GM10847 (cell line): ENCODE data around the gene CTNNA1.

Source experiments
- POLR2A ChIP-seq: IDR thresholded peaks from 2 replicates; pipeline ENCODE4 v1.6.1; 2011; ENCODE audit not compliant: insufficient read length; ENCODE audit errors: extremely low read depth

CTNNA1 gene

GRCh38 chr5:138872841-138873465, 119.7 kb downstream of the CTNNA1 start:
- no peak for TF ChIP-seq POLR2A

GRCh38 chr5:138873466-138874221, 120.4 kb downstream of the CTNNA1 start:
- TF ChIP-seq POLR2A: no peak

DNA sequence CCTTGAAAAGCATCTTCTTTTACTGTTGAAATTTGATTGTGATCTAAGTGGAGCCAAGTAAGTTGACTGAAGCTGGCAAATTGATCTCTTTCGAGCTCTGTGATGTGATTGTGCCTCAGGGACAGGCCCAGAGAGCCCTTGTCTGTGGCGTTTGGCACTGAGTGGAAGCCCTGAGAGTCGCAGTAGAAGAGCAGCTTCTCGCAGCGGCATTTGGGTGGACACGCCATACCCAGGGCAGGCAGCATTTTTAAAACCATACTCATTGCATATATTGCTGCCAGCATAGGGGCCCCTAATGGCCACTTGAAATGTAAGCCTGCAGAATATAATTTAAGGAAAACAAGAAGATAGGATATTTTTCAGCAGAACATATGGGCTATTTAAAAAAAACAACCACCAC, 121.0 kb downstream of the CTNNA1 start:
- TF ChIP-seq POLR2A: no peak

DNA sequence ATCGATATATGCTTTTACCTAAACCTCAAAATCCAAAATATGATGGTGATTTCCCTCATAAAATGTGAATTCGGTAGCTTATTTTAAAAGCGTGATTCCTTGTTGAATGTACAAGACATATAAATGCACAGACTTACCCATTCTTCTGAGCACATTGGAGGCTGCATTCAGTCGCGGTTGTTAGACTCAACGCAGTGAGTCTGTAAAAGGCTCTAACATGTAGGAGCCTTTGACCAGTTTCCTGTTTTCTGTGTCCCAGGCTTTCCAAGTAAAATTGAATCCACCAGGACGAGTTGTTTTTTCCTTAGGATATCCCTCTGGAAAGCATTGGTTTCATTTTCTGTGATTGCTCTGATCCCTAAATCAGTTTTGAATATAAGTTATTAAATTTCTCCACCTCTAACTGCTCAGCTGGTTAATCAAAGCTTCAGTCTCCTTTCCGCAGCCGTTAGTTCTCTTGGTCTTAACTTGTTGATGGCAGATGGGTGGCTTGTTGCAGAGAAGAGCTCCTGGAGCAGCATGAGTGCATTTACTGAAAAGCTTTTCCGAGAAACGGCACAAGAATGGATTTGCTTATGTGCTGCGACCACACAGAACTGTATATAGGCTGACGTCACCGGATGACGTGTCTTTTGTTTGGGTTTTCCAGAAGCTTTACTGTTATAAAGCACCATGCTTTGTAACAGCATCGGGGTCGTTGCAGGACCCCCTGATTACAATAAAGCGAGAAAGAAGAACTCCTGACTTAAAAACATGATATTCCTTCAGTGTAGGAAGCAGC, 121.7 kb downstream of the CTNNA1 start, which contains the start of gene LRRTM2:
Gene LRRTM2 (minus strand): TSS at position 565 of the 781 bp plus-strand sequence. CDS start 424 bp downstream, at position 141.
- TF ChIP-seq POLR2A: no peak

- no peak for TF ChIP-seq POLR2A
These were observed 122.3 kb downstream of the CTNNA1 start for GRCh38 chr5:138875552-138875875.

- TF ChIP-seq POLR2A: no peak
These were observed 122.7 kb downstream of the CTNNA1 start for GRCh38 chr5:138875946-138876345.

GRCh38 chr5:138876811-138877210, 123.6 kb downstream of the CTNNA1 start:
- no peak for TF ChIP-seq POLR2A

GRCh38 chr5:138878437-138879235, 125.4 kb downstream of the CTNNA1 start:
- no peak for TF ChIP-seq POLR2A

DNA sequence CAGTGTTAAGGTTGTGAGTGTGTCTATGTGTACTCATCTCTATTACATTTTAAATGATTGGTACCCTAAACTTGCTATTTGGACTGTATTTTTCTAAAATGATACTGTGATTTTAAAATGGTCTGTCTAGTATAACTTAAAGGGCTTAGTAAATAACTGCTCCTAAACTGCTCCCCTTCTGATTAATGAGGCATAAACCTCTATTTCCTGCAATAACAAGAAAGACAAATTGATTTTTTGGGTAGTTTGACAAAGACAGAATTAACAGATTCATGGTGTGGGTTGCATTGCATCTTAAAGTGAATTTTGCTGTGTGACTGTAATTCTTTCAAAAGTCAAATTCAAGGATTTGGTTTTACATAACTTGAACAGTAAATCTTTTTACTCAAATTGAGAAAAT, 130.0 kb downstream of the CTNNA1 start:
- no peak for TF ChIP-seq POLR2A

DNA sequence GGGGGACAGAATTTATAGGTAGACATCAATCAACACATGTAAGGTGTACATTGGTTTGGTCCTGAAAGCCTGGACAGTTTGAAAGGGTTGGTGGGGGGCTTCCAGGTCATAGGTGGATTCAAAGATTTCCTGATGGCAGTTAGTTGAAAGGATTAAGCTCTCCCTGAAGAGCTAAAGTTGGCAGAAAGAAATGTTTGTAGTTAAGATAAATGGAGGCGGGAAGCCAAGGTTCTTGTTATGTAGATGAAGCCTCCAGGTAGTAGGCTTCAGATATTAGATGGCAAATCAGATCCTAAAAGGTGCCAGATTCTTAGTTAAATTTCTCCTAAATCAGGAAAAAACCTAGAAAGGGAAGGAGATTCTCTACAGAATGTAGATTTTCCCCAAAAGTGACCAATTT, 130.9 kb downstream of the CTNNA1 start:
- no peak for TF ChIP-seq POLR2A

DNA sequence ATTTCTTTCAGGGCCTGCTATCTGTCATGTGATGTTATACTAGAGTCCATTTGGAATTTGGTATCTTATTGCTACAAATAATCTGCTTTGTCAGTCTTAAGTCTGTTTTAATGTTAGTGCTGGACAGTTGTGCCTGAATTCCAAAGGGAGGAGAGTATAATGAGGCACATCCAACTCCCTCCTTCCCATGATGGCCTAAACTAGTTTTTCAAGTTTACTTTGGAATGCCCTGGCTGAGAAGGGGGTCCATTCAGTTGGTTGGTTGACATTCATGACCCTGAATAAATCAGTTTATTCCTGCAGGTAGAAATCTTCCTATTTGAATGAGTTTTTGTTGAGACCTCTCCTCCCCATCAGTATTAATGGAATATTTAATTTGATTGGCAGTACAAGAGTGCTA, 131.3 kb downstream of the CTNNA1 start:
- TF ChIP-seq POLR2A: no peak

DNA sequence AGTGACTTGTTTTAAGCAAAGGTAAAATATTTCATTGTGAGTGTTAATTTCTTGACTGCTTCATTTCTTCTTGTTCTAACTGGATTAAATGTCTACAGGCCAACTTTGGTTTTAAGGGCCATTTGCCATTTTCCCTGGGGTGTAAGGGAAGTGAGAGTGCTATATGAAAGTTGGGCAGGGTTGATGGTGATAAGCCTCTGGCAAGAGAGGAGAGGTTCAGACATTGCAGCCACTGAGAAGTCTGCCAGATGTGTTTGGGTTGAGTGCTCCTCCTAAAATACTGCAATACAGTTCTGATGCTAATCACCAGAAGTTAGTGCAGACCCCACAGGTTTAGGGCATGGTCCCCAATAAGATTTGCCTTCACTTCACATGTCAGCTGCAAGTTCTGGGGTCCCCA, 136.8 kb downstream of the CTNNA1 start:
- no peak for TF ChIP-seq POLR2A

DNA sequence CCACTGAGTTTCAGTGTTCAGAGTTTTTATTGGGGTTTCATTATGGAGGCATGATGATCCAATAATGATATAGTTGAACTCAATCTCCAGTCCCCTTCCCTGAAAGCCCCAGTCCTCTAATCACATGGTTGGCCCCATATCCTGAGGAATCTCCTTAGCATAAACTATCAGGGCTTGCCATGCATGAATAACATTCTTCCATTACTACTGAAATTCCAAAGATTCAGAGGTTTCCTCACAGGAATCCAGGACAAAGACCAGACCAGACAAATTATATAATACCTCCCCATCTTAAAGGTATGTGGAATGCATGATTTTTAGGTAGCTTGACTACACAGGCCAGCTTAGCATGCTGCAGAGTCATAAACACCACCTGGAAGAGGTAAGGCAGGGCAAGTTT, 137.4 kb downstream of the CTNNA1 start:
- TF ChIP-seq POLR2A: no peak

DNA sequence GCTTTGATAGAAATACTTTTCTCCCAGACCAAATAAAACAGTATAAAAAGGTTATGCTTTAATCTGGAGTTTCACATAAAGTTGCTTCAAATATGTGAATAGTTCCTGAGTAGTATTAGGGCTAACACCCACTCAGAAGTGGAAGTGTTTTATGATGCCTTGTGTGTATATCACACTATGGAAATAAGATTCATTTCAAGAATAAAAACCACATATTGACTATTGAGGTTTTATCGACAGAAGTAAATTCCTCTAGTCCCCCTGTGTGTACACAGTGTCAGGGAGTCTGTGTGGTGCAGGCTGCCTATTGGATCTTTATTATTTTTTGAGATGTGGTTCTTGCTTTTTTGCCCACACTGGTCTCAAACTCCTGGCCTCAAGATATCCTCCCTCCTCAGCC, 142.7 kb downstream of the CTNNA1 start:
- TF ChIP-seq POLR2A: no peak

- TF ChIP-seq POLR2A: no peak
These were observed 145.1 kb downstream of the CTNNA1 start for GRCh38 chr5:138898299-138898698.

DNA sequence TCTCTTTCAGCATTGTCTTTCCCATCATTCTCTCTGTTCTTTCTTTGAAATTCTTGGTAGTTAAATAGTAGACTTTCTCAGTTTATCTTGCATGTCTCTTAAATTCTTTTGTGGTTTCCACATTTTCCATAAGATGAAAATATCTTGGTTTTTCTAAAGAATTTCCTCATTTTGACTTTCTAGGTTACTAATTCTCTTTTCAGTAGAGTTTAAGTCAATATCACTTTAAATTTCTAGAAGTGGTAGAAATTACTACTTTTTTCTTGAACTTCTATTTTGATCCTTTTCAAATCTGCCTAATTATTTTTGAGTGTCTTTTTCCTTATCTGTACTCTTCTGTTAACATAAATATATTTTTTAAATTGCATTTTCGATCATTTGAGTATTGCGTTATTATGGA, 145.5 kb downstream of the CTNNA1 start:
- no peak for TF ChIP-seq POLR2A
